Fibroblast of lung (primary cell): ENCODE results near the gene ERFE.

Experiments
- EZH2 ChIP-seq: IDR thresholded peaks from 2 replicates; pipeline ENCODE4 v1.5.1; 2012; ENCODE audit warnings: low read length, control low read depth, mild to moderate bottlenecking; ENCODE audit errors: missing control alignments
- TF ChIP-seq, protein P1 (sequence below), 2 donors: IDR thresholded peaks in 1 of 2; conservative IDR thresholded peaks in 1 of 2; 1 replicate in 1 of 2; 2 replicates in 1 of 2; pipeline ENCODE4 v1.5.1; 2011 to 2012; ENCODE audit warnings: low read length in 2 of 2, control low read depth in 1 of 2, inconsistent platforms in 1 of 2, low read depth in 1 of 2, mild to moderate bottlenecking in 1 of 2

DNA sequence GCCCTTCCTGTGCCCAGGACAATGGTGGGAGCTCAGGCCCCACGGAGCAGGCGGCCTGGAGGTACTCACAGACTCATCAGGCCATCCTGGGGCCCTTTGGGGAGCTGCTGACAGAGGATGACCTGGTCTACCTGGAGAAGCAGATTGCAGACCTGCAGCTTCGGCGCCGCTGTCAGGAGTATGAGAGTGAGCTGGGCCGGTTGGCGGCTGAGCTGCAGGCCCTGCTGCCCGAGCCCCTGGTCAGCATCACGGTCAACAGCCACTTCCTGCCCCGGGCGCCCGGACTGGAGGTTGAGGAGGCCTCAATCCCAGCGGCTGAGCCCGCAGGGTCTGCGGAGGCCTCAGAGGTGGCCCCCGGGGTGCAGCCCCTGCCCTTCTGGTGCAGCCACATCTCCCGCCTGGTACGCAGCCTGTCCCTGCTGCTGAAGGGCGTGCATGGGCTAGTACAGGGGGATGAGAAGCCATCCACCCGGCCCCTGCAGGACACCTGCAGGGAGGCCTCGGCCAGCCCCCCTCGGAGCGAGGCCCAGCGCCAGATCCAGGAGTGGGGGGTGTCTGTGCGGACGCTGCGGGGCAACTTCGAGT is 28.6 kb upstream of the ERFE start:
- TF ChIP-seq, protein P1, sequence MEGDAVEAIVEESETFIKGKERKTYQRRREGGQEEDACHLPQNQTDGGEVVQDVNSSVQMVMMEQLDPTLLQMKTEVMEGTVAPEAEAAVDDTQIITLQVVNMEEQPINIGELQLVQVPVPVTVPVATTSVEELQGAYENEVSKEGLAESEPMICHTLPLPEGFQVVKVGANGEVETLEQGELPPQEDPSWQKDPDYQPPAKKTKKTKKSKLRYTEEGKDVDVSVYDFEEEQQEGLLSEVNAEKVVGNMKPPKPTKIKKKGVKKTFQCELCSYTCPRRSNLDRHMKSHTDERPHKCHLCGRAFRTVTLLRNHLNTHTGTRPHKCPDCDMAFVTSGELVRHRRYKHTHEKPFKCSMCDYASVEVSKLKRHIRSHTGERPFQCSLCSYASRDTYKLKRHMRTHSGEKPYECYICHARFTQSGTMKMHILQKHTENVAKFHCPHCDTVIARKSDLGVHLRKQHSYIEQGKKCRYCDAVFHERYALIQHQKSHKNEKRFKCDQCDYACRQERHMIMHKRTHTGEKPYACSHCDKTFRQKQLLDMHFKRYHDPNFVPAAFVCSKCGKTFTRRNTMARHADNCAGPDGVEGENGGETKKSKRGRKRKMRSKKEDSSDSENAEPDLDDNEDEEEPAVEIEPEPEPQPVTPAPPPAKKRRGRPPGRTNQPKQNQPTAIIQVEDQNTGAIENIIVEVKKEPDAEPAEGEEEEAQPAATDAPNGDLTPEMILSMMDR (conservative IDR thresholded peaks at IDR 0.05 in 1 of 2, IDR thresholded peaks at IDR 0.05 in 1 of 2; ENCODE audit: low read depth in 1 of 2, low read length in 2 of 2) = no peak
- no peak for TF ChIP-seq EZH2
